Measurements from ENCODE around the gene SYCP2L.

DNA sequence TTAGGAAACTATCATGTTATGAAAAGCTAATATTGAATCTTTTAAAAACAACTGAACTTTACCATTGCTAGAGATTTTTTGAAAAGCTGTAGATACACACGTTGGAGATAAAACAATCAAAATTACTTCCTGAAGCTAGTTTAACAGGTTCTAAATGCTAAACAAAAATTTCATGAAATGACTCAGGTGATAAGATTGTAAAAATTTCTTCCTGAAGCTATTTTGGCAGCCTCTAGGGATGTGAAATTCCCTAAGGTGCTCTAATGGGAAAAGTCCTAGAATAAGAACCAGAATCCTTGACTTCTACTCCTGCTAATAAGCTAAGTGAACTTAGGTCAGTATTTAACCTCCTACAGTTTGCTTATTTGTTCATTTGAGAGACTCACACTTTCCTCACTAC, 13.5 kb upstream of the SYCP2L start:
- TF ChIP-seq, protein P1, sequence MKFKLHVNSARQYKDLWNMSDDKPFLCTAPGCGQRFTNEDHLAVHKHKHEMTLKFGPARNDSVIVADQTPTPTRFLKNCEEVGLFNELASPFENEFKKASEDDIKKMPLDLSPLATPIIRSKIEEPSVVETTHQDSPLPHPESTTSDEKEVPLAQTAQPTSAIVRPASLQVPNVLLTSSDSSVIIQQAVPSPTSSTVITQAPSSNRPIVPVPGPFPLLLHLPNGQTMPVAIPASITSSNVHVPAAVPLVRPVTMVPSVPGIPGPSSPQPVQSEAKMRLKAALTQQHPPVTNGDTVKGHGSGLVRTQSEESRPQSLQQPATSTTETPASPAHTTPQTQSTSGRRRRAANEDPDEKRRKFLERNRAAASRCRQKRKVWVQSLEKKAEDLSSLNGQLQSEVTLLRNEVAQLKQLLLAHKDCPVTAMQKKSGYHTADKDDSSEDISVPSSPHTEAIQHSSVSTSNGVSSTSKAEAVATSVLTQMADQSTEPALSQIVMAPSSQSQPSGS (CRISPR knock-in tag; IDR thresholded peaks at IDR 0.05) = no peak
- TF ChIP-seq NR2C2 (CRISPR knock-in tag; IDR thresholded peaks at IDR 0.05) (no peak), NR2C2 (tag; IDR thresholded peaks at IDR 0.05) (no peak), ZFX (CRISPR knock-in tag; IDR thresholded peaks at IDR 0.05) (no peak), JUN (IDR thresholded peaks at IDR 0.05; ENCODE audit: borderline replicate concordance, low read depth, low read length) (no peak), JUN (CRISPR knock-in tag; IDR thresholded peaks at IDR 0.05; ENCODE audit: borderline replicate concordance) (no peak), YY1 (IDR thresholded peaks at IDR 0.05; ENCODE audit: borderline replicate concordance in 1 of 3, control insufficient read depth in 1 of 3, extremely low read depth in 1 of 3, insufficient read depth in 3 of 3, insufficient read length in 1 of 3, insufficient replicate concordance in 2 of 3, low read depth in 1 of 3, low read length in 2 of 3) (no peak)
- TF ChIP-seq, protein P2, sequence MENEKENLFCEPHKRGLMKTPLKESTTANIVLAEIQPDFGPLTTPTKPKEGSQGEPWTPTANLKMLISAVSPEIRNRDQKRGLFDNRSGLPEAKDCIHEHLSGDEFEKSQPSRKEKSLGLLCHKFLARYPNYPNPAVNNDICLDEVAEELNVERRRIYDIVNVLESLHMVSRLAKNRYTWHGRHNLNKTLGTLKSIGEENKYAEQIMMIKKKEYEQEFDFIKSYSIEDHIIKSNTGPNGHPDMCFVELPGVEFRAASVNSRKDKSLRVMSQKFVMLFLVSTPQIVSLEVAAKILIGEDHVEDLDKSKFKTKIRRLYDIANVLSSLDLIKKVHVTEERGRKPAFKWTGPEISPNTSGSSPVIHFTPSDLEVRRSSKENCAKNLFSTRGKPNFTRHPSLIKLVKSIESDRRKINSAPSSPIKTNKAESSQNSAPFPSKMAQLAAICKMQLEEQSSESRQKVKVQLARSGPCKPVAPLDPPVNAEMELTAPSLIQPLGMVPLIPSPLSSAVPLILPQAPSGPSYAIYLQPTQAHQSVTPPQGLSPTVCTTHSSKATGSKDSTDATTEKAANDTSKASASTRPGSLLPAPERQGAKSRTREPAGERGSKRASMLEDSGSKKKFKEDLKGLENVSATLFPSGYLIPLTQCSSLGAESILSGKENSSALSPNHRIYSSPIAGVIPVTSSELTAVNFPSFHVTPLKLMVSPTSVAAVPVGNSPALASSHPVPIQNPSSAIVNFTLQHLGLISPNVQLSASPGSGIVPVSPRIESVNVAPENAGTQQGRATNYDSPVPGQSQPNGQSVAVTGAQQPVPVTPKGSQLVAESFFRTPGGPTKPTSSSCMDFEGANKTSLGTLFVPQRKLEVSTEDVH (IDR thresholded peaks at IDR 0.05; ENCODE audit: low read depth, partially characterized antibody) = no peak
- TF ChIP-seq, protein P3, sequence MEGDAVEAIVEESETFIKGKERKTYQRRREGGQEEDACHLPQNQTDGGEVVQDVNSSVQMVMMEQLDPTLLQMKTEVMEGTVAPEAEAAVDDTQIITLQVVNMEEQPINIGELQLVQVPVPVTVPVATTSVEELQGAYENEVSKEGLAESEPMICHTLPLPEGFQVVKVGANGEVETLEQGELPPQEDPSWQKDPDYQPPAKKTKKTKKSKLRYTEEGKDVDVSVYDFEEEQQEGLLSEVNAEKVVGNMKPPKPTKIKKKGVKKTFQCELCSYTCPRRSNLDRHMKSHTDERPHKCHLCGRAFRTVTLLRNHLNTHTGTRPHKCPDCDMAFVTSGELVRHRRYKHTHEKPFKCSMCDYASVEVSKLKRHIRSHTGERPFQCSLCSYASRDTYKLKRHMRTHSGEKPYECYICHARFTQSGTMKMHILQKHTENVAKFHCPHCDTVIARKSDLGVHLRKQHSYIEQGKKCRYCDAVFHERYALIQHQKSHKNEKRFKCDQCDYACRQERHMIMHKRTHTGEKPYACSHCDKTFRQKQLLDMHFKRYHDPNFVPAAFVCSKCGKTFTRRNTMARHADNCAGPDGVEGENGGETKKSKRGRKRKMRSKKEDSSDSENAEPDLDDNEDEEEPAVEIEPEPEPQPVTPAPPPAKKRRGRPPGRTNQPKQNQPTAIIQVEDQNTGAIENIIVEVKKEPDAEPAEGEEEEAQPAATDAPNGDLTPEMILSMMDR (IDR thresholded peaks at IDR 0.05 in 2 of 3, conservative IDR thresholded peaks at IDR 0.05 in 1 of 3; ENCODE audit: insufficient read depth in 2 of 3, low read depth in 1 of 3, low read length in 3 of 3) = no peak
